Chondrocyte (in vitro differentiated cells): ENCODE measurements around the gene FAF1. TPM values are rescaled to one million over a fixed set of nuclear protein-coding genes. Genes with fewer than 3 reads are reported as not detected.

Source experiments
- DNase-seq: peaks from one replicate; pipeline ENCODE4 v3.0.0; 2021; ENCODE audit warnings: mixed read lengths, low spot score
- H3K27ac Mint-ChIP-seq: one replicate; pipeline ENCODE4 v1.8.0; 2021; ENCODE audit warnings: mild to moderate bottlenecking, moderate library complexity, mixed read lengths; ENCODE audit not compliant: unreplicated experiment
- H3K27me3 Mint-ChIP-seq: 2 replicates; pipeline ENCODE4 v1.8.0; 2021; ENCODE audit warnings: low read depth, mixed read lengths
- H3K36me3 Mint-ChIP-seq: 2 replicates; pipeline ENCODE4 v1.8.0; 2021; ENCODE audit warnings: low read depth, mixed read lengths
- H3K4me1 Mint-ChIP-seq: 2 replicates; pipeline ENCODE4 v1.8.0; 2021; ENCODE audit warnings: low read depth, mild to moderate bottlenecking, mixed read lengths
- H3K4me3 Mint-ChIP-seq: one replicate; pipeline ENCODE4 v1.8.0; 2021; ENCODE audit warnings: mild to moderate bottlenecking, moderate library complexity, mixed read lengths; ENCODE audit not compliant: unreplicated experiment
- H3K9me3 Mint-ChIP-seq: 2 replicates; pipeline ENCODE4 v1.8.0; 2021; ENCODE audit warnings: low read depth, mixed read lengths
- CTCF ChIP-seq: fragments of 200-600 bp; sonication (generic); IDR thresholded peaks from 2 replicates; pipeline ENCODE4 v1.5.0; 2021; ENCODE audit warnings: antibody characterized with exemption, mild to moderate bottlenecking, moderate library complexity
- total RNA-seq: library from RNA; stranded (reverse); gene quantifications from 3 replicates; pipeline ENCODE4 v1.2.1, GENCODE V29; 2021

Gene FAF1
- total RNA-seq, 1 donor from 2014 or later: 38.7 TPM

GRCh38 chr1:50452700-50453099, 507.4 kb downstream of the FAF1 start:
- H3K27me3 Mint-ChIP-seq: no peaks in the 10 kb centered on the region
- H3K27ac Mint-ChIP-seq: no peak overlapping the region
- no peak for DNase-seq
- H3K4me1 Mint-ChIP-seq: no peaks in the 10 kb centered on the region
- TF ChIP-seq CTCF: no peak
- H3K4me3 Mint-ChIP-seq: no peak overlapping the region
- H3K9me3 Mint-ChIP-seq: no peaks in the 10 kb centered on the region
- peaks cover 3% of the 10 kb centered on the region for H3K36me3 Mint-ChIP-seq

GRCh38 chr1:50450861-50451653, 509.0 kb downstream of the FAF1 start:
- H3K36me3 Mint-ChIP-seq: peaks cover 3% of the 10 kb centered on the region
- H3K27ac Mint-ChIP-seq: no peak overlapping the region
- H3K4me3 Mint-ChIP-seq: no peak overlapping the region
- no peaks in the 10 kb centered on the region for H3K4me1 Mint-ChIP-seq
- no peak for DNase-seq
- no peak for TF ChIP-seq CTCF
- H3K9me3 Mint-ChIP-seq: no peaks in the 10 kb centered on the region
- no peaks in the 10 kb centered on the region for H3K27me3 Mint-ChIP-seq

- Mint-ChIP-seq H3K4me1 (no peaks in the 10 kb centered on the region), H3K36me3 (peaks cover 1% of the 10 kb centered on the region), H3K4me3 (no peak overlapping the region), H3K9me3 (no peaks in the 10 kb centered on the region), H3K27me3 (no peaks in the 10 kb centered on the region), H3K27ac (no peak overlapping the region)
- TF ChIP-seq CTCF: no peak
- DNase-seq: no peak
Observed at GRCh38 chr1:50447961-50448360, 512.1 kb downstream of the FAF1 start.

GRCh38 chr1:50441183-50441582, 518.9 kb downstream of the FAF1 start:
- no peak for DNase-seq
- H3K4me1 Mint-ChIP-seq: no peaks in the 10 kb centered on the region
- H3K27me3 Mint-ChIP-seq: no peaks in the 10 kb centered on the region
- TF ChIP-seq CTCF: no peak
- no peaks in the 10 kb centered on the region for H3K9me3 Mint-ChIP-seq
- peaks cover 18% of the 10 kb centered on the region for H3K36me3 Mint-ChIP-seq
- H3K4me3 Mint-ChIP-seq: no peak overlapping the region
- no peak overlapping the region for H3K27ac Mint-ChIP-seq

GRCh38 chr1:50438945-50439344, 521.1 kb downstream of the FAF1 start:
- H3K36me3 Mint-ChIP-seq: peaks cover 22% of the 10 kb centered on the region
- H3K9me3 Mint-ChIP-seq: no peaks in the 10 kb centered on the region
- H3K4me3 Mint-ChIP-seq: no peak overlapping the region
- H3K4me1 Mint-ChIP-seq: no peaks in the 10 kb centered on the region
- no peaks in the 10 kb centered on the region for H3K27me3 Mint-ChIP-seq
- TF ChIP-seq CTCF: peak; percentile 21
- DNase-seq: no peak
- H3K27ac Mint-ChIP-seq: no peak overlapping the region
